HEK293 (cell line): ENCODE results near the gene F5.

Source experiments
- CTCF ChIP-seq: fragments of 450-650 bp; formaldehyde crosslinking; IDR thresholded peaks from 2 replicates; pipeline ENCODE4 v1.5.1; 2016; ENCODE audit warnings: missing biosample characterization, missing genetic modification characterization
- RBAK ChIP-seq: fragments of 450-650 bp; formaldehyde crosslinking; IDR thresholded peaks from 2 replicates; pipeline ENCODE4 v1.5.1; 2016; ENCODE audit warnings: missing biosample characterization, missing genetic modification characterization
- ZBTB7A ChIP-seq: fragments of 450-650 bp; formaldehyde crosslinking; IDR thresholded peaks from 2 replicates; pipeline ENCODE4 v1.5.1; 2016; ENCODE audit warnings: low read depth, missing biosample characterization, missing genetic modification characterization
- ZNF274 ChIP-seq, 2 experiments: fragments of 200-500 bp in 1 of 2; fragments of 450-650 bp in 1 of 2; sonication (Bioruptor generic) in 1 of 2; formaldehyde crosslinking in 1 of 2; IDR thresholded peaks; 2 replicates each; pipeline versions ENCODE4 v1.5.1 to v1.6.1; 2014 to 2016; ENCODE audit warnings: borderline replicate concordance in 1 of 2, inconsistent platforms in 1 of 2, low read length in 1 of 2, missing biosample characterization in 1 of 2, missing genetic modification characterization in 1 of 2
- ZNF311 ChIP-seq: fragments of 450-650 bp; formaldehyde crosslinking; IDR thresholded peaks from 2 replicates; pipeline ENCODE4 v1.5.1; 2017; ENCODE audit warnings: missing biosample characterization, missing genetic modification characterization, borderline replicate concordance
- ZNF830 ChIP-seq: fragments of 450-650 bp; IDR thresholded peaks from 2 replicates; pipeline ENCODE4 v1.5.0; 2018; ENCODE audit warnings: missing biosample characterization, missing genetic modification characterization, low read depth, mild to moderate bottlenecking, moderate library complexity
- TF ChIP-seq, protein P1 (sequence below): fragments of 450-650 bp; formaldehyde crosslinking; IDR thresholded peaks from 2 replicates; pipeline ENCODE4 v1.5.1; 2016; ENCODE audit warnings: missing biosample characterization, missing genetic modification characterization

- TF ChIP-seq, protein P1, sequence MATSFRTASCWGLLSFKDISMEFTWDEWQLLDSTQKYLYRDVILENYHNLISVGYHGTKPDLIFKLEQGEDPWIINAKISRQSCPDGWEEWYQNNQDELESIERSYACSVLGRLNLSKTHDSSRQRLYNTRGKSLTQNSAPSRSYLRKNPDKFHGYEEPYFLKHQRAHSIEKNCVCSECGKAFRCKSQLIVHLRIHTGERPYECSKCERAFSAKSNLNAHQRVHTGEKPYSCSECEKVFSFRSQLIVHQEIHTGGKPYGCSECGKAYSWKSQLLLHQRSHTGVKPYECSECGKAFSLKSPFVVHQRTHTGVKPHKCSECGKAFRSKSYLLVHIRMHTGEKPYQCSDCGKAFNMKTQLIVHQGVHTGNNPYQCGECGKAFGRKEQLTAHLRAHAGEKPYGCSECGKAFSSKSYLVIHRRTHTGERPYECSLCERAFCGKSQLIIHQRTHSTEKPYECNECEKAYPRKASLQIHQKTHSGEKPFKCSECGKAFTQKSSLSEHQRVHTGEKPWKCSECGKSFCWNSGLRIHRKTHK (tag by site-specific recombination) = no peak
- TF ChIP-seq ZNF311 (tag by site-specific recombination) (no peak), ZBTB7A (tag by site-specific recombination) (no peak), ZNF830 (tag by site-specific recombination) (no peak), CTCF (tag by site-specific recombination) (no peak), ZNF274 (IDR thresholded peaks at IDR 0.05; ENCODE audit: low read length) (no peak), ZNF274 (tag by site-specific recombination; IDR thresholded peaks at IDR 0.05; ENCODE audit: borderline replicate concordance) (no peak), RBAK (tag by site-specific recombination) (no peak)
These were observed 94.4 kb downstream of the F5 start for GRCh38 chr1:169491845-169492281.
